NCI-H2227 (cell line): Measurements from ENCODE around the gene RAPGEF1.
"Not testable (repeated sequence)": the region's sequence is repeated elsewhere in the genome, so short reads cannot be mapped to it uniquely, and the experiment has no call there.

Experiments used
- DNase-seq: peaks from one replicate; lab custom pipeline; 2025; ENCODE audit not compliant: unreplicated experiment; lab: John Stamatoyannopoulos, UW

RAPGEF1 gene

DNA sequence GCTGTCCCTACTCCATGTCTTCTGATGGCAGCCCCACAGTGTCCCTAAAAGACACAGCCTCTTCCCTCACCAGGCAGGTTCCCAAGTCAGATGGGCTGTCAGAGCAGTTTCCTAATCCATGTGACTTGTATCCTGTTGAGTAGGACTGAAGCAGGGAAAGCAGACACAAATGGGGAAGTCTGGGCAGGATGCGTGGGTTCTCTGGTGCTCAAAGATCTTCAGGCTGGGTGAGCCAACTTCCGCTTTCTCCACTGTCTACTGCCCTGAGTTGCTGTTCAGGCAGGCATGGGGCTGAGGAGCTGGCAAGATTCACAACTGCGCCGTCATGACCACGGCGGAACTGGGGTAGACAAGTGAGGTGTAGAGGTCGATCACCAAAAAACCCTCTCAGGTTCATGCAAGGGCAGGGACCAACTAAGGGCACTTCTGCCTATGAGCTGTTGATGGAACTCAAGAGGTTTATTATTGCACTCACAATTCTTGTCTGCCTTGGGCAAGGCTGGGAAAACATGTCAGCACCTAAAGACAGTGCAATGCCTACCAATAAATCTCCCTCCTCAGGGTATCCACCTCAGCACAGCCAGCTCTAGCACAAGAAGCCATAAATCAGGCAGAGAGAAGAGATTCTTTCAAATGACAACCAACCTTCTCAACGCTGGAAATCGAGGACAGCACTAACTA lies 83.4 kb downstream of the RAPGEF1 start:
- no peak for DNase-seq

DNA sequence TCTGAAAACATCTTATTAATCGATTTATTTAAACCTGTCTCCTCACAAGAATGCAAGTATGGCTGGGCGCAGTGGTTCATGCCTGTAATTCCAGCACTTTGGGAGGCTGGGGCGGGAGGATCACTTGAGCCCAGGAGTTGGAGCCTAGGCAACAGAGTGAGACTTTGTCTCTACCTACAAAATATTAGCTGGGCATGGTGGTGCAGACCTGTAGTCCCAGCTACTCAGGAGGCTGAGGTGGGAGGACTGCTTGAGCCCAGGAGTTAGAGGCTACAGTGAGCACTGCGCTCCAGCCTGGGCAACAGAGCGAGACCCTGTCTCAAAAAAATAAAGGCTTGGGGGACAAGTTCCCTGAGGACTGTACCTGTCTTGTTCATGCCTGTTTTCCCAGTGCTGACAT lies 85.5 kb downstream of the RAPGEF1 start:
- DNase-seq, result not testable (repeated sequence)

DNA sequence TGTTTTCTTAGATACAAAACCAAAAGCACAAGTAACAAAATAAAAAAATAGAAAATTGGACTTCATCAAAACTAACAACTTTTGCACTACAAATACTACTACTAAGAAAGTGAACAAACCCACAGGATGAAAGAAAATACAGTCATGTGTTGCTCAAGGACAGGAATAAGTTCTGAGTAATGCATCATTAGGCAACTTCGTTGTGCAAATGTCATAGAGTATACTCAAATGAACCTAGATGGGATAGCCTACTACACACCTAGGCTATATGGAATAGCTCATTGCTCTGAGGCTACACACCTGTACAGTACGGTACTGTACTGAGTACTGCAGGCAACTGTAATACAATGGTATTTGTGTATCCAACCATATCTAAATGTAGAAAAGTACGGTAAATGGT lies 88.3 kb downstream of the RAPGEF1 start:
- DNase-seq, result no peak

DNA sequence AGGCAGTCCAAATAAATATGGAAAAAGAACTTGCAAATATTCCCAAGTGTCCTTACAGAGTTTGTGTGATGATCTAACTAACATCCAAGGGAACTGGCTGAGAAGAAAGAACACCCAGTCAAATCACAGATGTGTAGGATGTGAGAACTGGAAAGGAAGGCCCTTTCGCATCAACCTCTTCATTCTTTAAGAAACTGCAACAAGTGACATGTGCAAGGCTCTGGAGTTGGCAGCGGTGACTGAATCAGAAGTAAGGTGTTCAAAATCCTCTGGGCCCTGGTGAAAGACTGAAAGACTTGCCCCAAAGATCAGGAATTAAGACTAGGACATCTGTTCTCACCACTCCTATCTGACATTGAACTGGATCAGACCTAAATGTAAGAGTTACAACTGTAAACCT lies 88.7 kb downstream of the RAPGEF1 start:
- no peak for DNase-seq

DNA sequence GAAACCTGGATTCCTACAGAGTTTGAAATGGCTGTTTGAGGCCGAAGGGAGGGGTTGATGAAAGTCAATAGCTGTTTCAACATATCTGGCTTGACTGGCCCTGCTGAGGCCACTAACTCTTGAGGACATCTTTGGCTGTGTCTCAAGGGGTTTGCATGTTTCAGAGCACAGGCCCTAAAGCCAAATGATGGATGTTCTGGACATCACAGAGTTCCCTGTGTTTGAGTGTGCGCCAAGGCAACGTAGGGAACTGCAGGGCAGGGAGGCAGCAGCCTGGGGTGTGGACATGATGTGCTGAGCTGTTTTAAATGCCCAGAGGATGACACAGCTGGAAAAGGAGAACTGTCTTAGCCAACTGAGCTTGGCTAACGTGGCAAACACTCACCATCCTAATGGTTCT lies 89.6 kb downstream of the RAPGEF1 start:
- DNase-seq, result no peak

DNA sequence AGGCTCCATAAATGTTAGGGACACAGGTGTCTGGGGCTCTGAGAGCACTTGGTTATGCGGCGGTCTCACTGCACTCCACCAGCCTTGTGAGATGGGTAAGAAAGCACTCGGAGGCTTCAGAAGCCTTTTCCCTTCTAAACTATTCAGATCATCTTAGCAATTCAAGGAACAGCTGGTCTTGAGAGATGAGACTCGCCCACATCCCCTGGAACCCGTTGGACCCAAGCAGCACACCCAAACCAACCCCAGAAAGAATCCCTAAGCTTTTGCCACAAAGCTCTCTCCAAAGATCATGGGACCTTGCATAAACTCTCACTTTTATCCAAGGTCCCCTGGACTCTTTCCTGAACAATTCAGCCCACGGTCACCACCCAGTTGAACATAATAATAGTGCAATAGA lies 90.2 kb downstream of the RAPGEF1 start:
- DNase-seq, result no peak

DNA sequence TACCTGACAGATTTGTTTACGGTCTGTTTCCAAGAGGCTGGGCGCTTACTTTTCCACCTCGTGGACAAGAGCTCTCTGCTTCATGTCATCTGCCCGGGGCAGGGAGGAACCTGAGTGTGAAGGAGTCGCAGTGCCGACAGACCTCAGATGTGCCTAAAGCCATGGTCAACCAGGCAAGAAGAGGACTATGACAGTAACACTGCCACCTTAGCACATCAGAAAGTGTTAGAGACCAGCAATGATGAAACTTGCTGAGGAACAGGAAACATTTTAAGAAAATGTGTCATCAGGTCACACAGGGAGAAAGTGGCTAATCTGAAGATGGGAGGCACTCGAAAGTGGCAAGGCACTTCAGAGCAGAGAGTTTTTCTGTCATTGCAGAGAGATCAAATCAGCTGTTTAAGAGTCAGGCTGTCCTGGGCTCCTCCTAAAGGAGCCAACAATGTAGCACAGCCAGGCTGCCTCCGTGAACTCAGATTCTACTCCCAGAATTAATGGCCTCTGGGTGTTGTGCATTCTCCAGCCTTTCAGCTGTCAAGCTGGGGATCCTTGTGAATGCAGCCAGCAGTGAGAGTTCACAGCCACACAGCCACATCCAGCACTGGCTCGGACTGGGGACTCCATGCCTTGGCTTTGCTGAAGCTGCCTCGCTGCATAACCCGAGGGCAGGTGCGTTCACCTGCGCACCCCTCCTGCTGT lies 94.6 kb downstream of the RAPGEF1 start:
- DNase-seq, result no peak

DNA sequence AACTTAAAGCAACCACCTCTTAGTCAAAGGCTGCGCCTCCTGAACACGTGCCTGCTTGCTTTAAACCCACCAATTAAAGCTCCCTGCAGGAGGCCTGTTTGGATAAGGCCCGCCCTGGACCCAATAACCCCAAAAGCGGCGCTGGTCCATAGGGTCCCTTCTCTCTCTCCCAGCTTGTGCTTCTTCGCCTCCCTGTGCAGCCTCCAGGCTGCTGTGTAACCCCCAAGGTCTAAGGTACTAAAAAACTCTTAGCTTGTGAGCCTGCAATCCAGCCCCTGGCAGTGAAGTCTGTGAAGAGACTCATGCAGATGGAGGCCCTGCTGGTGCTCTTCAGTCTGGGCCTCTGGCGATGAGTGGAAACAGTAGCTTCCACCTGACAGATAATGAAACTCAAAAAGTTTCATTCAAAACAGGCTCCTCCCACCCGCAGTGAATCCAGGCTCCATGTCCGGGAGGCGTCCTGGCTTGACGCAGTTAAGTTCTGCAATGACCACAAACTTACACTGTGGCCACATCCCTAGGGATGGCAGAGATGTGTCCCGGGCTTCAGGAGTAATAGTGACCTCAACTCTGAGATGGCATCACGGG lies 97.3 kb downstream of the RAPGEF1 start:
- DNase-seq, result no peak

DNA sequence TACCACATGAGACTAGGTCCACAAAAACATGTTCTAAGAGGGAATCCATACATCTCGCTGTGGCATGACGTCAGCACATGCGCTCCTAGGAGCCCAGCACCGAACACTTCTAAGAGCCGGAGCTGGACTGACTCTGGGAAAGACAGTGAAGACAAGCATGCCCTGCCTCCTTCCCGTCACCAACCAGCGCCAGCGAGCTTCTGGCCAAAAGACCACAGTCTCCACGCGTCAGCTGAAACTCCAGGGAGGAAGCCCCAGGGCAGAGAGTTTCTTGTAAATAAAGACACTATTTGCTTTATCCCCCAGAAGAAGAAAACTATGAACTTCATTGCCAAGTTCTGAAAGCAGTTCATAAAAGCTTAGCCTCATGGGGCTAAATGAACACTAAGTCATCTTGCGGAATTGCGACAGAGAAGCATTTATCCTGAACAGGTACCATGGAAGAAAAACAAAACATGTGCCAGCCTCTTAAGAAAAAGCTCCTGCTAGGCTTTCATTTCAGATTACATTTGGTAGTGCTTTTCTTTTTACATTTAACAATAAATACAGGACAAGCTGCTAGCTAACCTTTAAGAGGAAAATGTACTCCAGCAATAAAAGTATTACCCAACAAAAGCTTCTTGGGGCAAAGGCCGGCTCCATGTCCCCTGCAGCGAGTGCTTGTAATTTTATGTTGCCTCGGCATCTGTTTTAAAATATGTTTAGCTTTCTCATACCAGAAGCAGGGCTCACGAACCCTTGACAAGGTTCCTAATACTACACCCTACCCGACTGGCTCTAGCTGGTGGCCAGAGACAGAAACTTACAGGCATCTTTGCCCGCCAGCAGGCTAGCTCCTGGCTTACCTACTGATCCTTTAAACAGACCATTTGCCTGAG lies 98.0 kb downstream of the RAPGEF1 start:
- peak; percentile 44 for DNase-seq

DNA sequence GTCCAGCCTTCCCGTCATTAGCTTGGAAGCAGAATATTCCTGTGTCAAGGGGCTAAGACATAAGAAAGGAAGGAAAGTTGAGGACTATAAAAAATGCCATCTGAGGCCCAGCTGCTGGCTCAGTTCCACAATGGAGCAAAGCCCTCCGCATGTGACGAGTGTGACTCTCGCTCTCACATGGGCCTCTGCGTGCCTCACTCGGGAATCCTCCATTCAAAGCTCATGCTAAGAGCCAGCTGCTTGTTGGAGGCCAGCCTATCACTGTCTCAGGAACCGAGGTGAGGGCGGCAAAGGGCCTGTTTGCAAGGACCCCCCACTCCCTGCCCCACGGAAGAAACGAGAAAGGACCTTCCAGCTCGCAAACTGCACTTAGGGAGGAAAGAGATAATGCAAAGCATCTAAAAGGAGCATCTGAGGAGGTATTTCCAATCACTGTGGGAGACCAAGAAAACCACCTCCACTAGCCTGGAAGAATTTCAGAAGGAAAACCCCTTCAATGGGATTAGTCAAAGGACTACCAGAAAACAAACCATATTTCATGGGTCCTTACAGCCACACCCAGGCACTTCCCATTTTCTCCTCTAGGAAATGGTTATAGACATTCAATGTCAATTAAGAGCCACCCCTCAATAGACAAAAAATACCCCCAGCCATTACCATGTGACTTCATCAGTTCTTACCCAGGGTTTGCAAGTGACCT lies 99.3 kb downstream of the RAPGEF1 start:
- DNase-seq, result no peak

DNA sequence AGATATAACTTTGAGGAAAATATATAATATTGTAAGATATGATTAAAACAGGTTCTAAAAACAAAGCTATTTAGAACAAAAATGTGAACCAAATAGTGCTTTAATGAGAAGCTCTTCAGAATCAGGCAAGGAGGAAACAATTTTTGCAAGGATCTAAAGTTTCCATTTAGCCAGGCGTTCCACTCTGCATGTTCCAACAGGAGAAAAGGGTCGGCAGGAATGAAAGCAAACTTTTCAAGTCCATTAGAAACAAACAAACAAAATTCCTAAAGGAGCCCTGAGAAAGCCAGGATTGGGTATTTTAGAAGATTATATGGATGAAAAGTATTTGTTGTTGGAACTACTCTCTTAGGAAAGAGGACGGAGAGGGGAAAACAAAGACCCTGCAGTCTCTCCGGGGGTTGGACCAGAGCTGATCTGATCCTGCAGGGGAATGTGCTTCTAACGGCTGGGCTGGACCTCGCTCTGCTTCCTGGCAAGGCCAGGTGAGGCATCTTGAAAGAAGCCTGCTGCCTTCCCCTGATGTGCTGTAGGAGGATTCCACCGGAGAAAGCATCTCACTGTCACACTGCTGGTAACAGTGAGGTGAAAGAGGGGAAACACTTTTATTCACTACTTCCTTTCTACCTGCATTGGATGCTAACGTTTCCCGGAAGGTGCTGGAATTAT lies 100.0 kb downstream of the RAPGEF1 start:
- DNase-seq, result no peak

DNA sequence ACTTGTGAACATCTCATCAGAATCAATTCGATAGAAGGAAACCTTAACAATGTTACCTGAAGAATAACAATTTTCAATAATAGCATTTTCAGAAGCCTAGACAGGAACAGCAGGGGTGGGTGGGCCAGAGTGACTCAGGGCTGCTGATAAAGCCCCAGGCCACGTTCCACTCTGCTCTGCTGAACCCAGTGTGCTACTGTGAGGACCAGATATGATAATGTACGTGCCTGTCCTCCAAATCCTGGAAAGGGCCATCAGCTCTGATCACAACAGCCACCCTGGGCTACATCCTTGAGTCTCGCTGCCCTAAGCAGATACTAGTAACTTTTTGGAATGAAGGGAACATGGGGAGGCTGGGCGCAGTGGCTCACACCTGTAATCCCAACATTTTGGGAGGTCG lies 103.3 kb downstream of the RAPGEF1 start:
- no peak for DNase-seq

DNA sequence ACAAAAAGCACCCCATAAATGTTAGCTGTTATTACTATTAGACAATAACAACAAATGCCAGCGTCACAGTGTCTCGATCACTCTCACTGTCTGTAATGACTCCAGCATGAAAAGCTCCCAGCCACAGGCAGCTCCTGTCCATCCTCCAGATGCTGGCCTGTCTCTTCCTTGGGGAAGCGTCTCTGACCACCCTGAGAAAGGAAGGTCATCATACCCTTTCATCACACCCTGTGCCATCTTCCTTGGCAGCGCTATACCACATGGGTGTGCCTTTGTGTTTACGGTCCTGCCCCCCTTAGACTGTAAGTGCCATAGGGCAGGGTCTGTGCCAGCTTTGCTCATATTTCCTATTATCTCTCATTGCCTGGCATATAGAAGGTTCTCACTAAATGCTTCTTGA lies 104.0 kb downstream of the RAPGEF1 start:
- DNase-seq, result no peak

DNA sequence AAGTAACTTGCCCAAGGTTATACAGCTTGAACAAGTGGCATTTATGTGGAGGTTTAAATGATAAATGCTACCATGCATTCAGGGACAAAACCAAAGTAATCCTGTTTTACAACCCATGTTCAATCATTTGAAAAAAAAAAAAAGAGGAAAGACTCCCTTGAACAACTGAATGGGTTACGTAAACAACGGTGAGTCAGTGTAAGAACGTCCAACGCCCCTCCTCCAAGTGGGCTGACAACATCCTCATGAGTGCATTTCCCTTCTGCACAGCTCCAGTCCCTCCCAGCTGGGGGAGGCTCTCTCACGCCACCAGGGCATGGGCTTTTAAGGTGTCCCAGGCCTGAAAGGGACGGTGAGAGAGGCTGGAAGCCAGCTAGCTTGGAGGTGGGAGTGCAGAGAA lies 104.6 kb downstream of the RAPGEF1 start:
- peak; percentile 21 for DNase-seq

DNA sequence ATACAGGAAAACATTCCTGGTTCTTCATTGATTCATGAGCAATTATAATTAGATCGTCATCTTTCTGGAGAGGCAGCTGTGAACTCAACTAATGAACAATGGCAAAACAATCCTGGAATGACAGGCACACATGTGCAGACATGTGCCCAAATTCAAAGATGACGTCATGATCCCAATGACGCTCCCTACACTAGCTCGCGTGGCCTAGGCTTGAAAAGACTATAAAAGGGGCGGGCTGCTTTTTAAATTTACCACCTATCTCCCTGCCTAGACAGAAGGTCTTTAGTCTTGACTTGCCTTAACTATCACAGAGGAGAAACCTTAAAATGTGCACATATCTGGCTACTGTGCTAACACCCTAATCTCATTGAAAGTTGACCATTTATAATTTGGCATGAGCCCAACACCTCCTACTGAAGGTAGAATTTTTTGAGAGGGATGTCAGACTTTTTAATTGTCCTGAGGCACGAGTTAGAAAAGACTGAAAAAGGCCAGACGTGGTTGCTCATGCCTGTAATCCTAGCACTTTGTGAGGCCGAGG lies 106.3 kb downstream of the RAPGEF1 start:
- DNase-seq, result no peak

DNA sequence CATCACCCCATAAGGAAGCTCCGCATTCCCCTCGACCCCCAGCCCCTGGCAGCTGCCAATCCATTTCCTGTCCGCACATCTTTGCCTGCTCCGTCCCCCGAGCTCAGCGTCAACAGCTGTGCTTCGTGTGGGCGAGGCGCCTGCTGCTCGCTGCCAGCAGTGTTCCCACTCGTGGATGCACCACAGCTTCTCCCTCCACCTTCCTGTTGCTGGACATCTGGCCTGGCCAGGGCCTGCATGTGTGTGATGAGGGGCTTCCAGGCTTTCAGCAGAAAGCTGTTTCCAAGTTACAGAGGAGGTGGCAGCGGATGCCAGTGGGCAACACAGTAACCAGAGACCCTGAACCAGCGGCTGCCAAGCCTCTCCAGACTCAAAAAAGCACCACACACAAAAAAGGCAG lies 108.6 kb downstream of the RAPGEF1 start:
- no peak for DNase-seq

DNA sequence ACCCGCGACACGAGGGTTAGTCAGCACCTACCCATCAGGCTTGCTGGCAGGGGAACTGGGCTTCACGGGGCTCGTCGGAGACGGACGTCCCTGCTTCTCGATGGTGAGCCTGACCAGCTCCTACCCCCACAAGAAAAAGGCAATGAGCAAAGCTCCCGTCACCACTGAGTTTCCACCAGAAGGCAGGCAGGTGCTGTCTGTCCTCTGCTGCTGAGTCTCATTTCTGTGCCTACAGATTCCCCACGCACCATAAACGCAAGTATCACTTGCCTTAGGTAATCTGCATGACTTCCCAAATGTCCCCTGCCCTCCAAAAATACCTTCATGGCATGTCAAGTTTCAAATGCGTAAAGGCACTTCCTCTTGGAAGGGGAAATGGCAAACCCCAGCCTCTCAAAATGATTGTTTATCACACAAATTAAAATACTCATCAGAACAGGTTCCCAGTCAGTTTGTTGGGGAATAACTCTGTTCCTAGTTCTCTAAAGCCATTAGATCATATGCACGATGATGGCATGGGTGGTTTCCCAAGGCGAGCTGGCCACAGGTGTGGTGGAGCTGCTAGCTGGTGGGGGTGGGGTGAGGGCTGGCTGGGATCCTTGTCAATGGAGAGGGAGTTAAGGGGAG lies 109.6 kb downstream of the RAPGEF1 start:
- DNase-seq, result no peak

DNA sequence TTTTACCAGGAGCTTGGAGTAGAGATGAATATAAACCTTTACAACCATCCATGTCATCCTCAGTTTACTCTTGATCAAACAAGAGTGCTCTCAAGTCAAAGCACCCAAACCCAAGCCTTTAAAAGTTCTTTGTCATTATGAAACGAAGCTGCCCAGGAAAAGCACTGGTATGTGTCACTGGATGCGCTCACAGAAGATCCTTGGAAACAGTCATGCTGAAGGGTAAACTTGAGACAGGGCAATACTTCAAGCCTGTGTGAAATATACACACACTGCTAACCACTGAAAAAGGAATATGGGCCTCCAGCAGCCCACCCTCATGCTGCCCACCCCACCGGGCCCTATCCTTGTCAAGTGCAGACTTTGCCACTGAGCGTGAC lies 110.1 kb downstream of the RAPGEF1 start:
- DNase-seq, result no peak

DNA sequence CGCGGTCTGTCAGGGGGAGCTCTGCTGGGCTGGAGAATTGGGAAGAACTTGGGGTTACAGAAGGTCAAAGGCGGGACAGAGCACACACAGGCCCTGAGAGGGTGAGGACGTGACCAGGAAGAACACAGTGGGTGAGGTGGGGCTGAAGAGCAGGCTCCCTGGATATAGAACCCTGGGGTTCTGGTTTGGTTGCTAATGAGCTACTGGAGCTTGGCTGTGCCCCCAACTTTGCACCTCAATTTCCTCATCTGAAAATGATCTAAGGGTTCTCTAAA lies 110.7 kb downstream of the RAPGEF1 start:
- no peak for DNase-seq
